ENCODE results near the gene MED28. TPM values are rescaled to one million over a fixed set of nuclear protein-coding genes. Genes with fewer than 3 reads are reported as not detected.
A peak's percentile ranks its signal among the peaks of the same experiment; 100 is the strongest.

MED28 gene
- polyA plus RNA-seq, 1 donor (not counting 4 experiments of a cell fraction or from before 2014, with no cell fraction given), result 22.5 TPM

GRCh38 chr4:17616283-17616682 is 1.8 kb downstream of the MED28 start:
- Histone ChIP-seq H4K20me1 (ENCODE audit: control insufficient read depth, extremely low read depth, insufficient read depth, low read length) (peaks cover 15% of the 10 kb centered on the region), H3K79me2 (ENCODE audit: control insufficient read depth, insufficient read depth, low read length) (peaks cover 59% of the 10 kb centered on the region), H3K9ac (ENCODE audit: control insufficient read depth, extremely low read depth, insufficient read depth, low read length) (no peak overlapping the region), H3K4me1 (ENCODE audit: control insufficient read depth, extremely low read depth, insufficient read depth, low read length) (peaks cover 18% of the 10 kb centered on the region), H2AFZ (ENCODE audit: control insufficient read depth, low read length) (no peak overlapping the region), H3K36me3 (ENCODE audit: control insufficient read depth in 2 of 2, extremely low read depth in 1 of 2, insufficient read depth in 2 of 2, low read length in 2 of 2) (peaks cover 9 to 24% of the 10 kb centered on the region in 2 experiments), H3K9me3 (ENCODE audit: control insufficient read depth, low read depth, low read length) (no peaks in the 10 kb centered on the region), H3K9me1 (ENCODE audit: control insufficient read depth, extremely low read depth, insufficient read depth, low read length) (no peaks in the 10 kb centered on the region), H3K27me3 (ENCODE audit: control insufficient read depth, extremely low read depth, insufficient read depth, low read length) (no peaks in the 10 kb centered on the region), H3K4me3 (ENCODE audit: control insufficient read depth in 2 of 3, extremely low read depth in 1 of 3, insufficient read depth in 2 of 3, low read depth in 1 of 3, low read length in 3 of 3) (no peak overlapping the region), H3K27ac (ENCODE audit: control insufficient read depth, insufficient read depth, low read length) (no peak overlapping the region), H3K4me2 (ENCODE audit: control insufficient read depth, extremely low read depth, insufficient read depth, low read depth, low read length) (peak overlapping the region; percentile 48)
- dilution Hi-C loops (cut with MboI; ENCODE audit: extremely low pct_ligation_motif_present, low sequenced_read_pairs), result no loop called here
- TF ChIP-seq, protein P1, sequence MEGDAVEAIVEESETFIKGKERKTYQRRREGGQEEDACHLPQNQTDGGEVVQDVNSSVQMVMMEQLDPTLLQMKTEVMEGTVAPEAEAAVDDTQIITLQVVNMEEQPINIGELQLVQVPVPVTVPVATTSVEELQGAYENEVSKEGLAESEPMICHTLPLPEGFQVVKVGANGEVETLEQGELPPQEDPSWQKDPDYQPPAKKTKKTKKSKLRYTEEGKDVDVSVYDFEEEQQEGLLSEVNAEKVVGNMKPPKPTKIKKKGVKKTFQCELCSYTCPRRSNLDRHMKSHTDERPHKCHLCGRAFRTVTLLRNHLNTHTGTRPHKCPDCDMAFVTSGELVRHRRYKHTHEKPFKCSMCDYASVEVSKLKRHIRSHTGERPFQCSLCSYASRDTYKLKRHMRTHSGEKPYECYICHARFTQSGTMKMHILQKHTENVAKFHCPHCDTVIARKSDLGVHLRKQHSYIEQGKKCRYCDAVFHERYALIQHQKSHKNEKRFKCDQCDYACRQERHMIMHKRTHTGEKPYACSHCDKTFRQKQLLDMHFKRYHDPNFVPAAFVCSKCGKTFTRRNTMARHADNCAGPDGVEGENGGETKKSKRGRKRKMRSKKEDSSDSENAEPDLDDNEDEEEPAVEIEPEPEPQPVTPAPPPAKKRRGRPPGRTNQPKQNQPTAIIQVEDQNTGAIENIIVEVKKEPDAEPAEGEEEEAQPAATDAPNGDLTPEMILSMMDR (optimal IDR thresholded peaks at IDR 0.05 in 1 of 3, IDR thresholded peaks at IDR 0.05 in 1 of 3, conservative IDR thresholded peaks at IDR 0.05 in 1 of 3; ENCODE audit: extremely low read depth in 1 of 3, insufficient read depth in 2 of 3, low read length in 3 of 3), result no peak
- TF ChIP-seq EZH2 (IDR thresholded peaks at IDR 0.05; ENCODE audit: low read length), result no peak
- DNase-seq (ENCODE audit: low read depth, low spot score) (no peak), FAIRE-seq (no peak)

GRCh38 chr4:17618926-17619325 is 4.5 kb downstream of the MED28 start:
- no peak for TF ChIP-seq EZH2 (IDR thresholded peaks at IDR 0.05; ENCODE audit: low read length)
- TF ChIP-seq, protein P1 (optimal IDR thresholded peaks at IDR 0.05 in 1 of 3, IDR thresholded peaks at IDR 0.05 in 1 of 3, conservative IDR thresholded peaks at IDR 0.05 in 1 of 3; ENCODE audit: extremely low read depth in 1 of 3, insufficient read depth in 2 of 3, low read length in 3 of 3), result no peak
- Histone ChIP-seq H3K9me3 (ENCODE audit: control insufficient read depth, low read depth, low read length) (no peaks in the 10 kb centered on the region), H3K4me3 (ENCODE audit: control insufficient read depth in 2 of 3, extremely low read depth in 1 of 3, insufficient read depth in 2 of 3, low read depth in 1 of 3, low read length in 3 of 3) (no peak overlapping the region), H3K4me1 (ENCODE audit: control insufficient read depth, extremely low read depth, insufficient read depth, low read length) (peaks cover 18% of the 10 kb centered on the region), H3K4me2 (ENCODE audit: control insufficient read depth, extremely low read depth, insufficient read depth, low read depth, low read length) (no peak overlapping the region), H4K20me1 (ENCODE audit: control insufficient read depth, extremely low read depth, insufficient read depth, low read length) (peaks cover 15% of the 10 kb centered on the region), H3K27ac (ENCODE audit: control insufficient read depth, insufficient read depth, low read length) (no peak overlapping the region), H3K9me1 (ENCODE audit: control insufficient read depth, extremely low read depth, insufficient read depth, low read length) (no peaks in the 10 kb centered on the region), H2AFZ (ENCODE audit: control insufficient read depth, low read length) (no peak overlapping the region), H3K36me3 (ENCODE audit: control insufficient read depth in 2 of 2, extremely low read depth in 1 of 2, insufficient read depth in 2 of 2, low read length in 2 of 2) (peaks cover 20 to 31% of the 10 kb centered on the region in 2 experiments), H3K9ac (ENCODE audit: control insufficient read depth, extremely low read depth, insufficient read depth, low read length) (no peak overlapping the region), H3K79me2 (ENCODE audit: control insufficient read depth, insufficient read depth, low read length) (peaks cover 59% of the 10 kb centered on the region), H3K27me3 (ENCODE audit: control insufficient read depth, extremely low read depth, insufficient read depth, low read length) (no peaks in the 10 kb centered on the region)
- DNase-seq (ENCODE audit: low read depth, low spot score), result no peak
- dilution Hi-C loops (cut with MboI; ENCODE audit: extremely low pct_ligation_motif_present, low sequenced_read_pairs), result no loop called here
- FAIRE-seq, result no peak

All from keratinocyte (primary cell).